GM21360 (cell line): ENCODE measurements around the gene CCDC187.

ENCODE experiments used
- ATAC-seq: cut with Tn5 transposase; IDR thresholded peaks from one replicate; pipeline ENCODE4 v1.9.1; 2021; ENCODE audit warnings: mild to moderate bottlenecking, moderate library complexity; ENCODE audit not compliant: unreplicated experiment

Gene CCDC187

DNA sequence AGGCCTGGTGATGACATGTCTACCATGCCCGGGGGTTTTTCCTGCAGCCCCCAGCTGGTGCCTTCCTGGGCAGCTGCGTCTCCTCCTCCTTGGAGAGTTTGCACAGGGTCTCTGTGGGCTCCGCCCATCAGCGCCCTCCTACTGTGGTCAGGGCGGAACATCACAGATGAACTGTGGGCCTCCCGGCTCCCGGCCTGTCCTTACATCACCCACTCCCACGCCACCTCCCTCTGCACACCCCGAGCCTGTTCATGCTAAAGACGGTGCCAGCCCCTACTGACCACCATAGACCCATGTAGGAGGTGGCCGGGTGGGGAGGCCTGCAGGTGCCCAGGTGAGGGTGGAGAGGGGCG lies 36.0 kb upstream of the CCDC187 start:
- no peak for ATAC-seq

DNA sequence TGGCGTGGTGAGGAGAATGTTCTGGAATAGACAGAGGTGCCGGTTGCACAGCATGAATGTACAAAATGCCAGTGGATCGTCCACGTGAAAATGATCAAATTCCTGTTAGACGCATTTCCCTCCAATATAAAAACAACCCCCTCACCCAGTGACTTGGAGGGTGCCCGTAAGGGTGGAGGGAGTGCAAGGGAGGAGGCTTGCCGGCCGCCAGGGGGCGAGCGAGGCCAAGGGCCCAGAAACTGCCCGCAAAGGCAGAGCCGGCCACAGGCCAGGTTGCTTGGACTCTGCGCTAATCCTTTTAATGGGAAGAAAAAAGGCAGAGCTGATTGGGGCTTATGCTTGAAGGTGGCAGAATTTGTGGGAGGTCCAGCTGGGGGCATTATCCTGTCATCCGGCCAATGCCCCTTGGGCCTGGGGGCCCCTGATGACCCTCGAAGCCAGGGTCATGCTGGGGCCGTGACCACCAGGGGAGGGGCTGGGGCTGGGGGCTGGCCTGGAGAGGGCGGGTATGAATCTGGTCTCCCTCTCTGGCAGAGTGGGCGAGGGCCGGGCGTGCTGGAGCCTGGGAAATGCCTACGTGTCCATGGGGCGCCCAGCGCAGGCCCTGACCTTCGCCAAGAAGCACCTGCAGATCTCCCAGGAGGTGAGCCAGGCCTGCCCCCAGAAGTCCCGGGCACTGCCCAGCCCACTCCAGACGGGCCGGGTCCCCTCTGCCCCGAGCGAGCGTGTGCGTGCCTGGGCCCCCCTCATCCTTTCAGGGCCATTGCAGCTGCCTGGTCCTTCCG lies 35.5 kb upstream of the CCDC187 start:
- ATAC-seq = no peak

DNA sequence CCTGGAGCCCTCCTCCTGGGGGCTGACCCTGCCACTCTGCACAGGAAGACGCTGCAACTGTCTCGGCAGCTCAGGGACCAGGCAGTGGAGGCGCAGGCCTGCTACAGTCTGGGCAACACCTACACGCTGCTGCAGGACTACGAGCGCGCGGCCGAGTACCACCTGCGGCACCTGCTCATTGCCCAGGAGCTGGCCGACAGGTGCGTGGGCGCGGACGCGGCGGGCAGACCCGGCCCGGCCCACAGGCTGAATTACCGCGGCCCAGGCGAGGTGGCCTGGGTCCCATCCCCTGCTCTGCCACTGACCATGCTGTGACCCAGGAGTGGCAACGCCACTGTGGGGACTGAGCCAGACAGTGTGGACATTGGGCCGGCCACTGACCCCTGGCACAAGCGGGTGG lies 34.6 kb upstream of the CCDC187 start:
- no peak for ATAC-seq

DNA sequence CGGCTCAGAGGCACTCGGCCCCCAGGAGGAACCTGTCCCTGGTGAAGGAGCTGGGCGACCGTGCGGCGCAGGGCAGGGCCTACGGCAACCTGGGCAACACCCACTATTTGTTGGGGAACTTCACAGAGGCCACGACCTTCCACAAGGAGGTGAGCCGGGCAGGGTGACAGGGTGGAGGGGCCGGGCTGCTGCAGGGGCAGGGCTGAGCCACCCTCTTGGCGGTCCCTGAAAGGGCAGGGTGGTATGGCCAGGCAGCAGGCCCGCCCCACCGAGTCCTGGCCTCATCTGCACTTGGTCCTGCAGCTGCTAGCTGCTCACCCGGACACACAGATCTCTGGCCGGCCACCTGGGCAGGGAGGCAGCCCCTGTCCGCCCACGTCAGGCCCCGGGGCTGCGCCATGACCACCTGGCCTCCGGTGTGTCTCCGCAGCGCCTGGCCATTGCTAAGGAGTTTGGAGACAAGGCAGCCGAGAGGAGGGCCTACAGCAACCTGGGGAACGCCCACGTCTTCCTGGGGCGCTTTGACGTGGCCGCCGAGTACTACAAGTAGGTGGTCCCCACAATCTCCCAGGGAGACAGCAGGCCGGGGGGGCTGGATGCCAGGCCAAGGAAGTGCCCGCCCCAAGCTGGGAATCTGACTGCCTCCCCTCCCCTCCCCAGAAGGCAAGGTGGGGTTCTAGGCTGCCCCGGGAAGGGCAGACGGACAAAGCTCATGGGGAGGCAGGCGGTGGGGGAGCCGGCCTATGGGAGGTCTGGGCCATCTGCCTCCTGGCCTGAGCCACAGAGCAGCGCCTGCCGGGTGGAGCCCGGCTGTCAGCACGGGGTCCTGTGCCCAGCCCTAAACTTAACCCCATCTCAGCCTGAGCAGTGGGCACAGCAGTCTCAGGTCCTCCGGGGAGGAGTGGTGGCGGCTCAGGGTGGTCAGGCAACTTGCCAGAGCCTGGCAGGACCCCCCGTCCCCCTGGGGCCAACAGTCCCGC lies 33.8 kb upstream of the CCDC187 start:
- no peak for ATAC-seq

DNA sequence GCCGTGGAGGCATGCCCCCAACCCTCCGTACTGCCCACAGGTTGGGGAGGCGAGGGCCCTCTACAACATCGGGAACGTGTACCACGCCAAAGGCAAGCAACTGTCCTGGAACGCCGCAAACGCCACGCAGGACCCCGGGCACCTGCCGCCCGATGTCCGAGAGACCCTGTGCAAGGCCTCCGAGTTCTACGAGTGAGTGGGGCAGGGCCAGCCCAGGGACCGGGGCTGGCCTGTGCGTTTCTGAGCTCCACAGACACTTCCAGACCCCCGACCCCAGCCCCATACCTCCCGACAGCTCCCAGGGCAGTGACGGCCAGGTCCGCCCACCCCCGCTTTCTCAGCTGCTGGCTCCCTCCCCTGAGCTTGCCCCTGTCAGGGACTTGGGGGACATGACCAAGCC lies 33.0 kb upstream of the CCDC187 start:
- no peak for ATAC-seq

DNA sequence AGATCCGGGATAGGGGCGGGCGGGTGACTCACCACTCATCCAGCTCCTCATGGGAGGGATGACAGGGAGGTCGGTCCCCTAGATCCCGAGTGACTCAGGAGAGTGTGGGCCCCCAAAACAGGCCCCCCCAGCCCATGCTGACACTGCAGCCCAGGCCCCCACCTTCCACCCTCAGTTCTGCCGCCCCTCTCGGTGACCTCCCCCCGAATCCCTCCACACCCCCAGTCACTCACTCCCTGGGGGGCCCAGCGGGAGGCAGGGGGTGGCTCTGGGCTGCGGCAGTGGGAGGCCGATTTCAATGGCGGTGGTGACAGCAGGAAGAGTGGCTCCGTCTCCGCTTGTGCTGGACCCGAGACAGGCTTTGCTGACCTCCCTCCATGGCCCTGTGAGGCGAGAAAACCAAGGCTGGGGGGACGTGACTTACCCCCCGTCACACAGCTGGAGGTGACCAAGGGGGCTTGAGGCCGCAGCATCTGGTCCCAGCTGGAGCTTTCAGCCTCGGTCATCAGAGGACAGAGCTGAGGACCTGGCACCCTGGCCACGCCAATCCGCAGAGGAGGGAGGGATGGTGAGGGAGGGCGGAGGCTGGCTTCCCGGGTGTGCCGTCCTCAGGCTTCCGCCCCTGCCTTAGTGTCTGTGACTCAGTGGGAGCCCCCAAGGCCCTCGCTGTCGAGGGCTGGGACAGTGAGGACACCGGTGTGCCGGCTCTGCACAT lies 32.4 kb upstream of the CCDC187 start:
- no peak for ATAC-seq

DNA sequence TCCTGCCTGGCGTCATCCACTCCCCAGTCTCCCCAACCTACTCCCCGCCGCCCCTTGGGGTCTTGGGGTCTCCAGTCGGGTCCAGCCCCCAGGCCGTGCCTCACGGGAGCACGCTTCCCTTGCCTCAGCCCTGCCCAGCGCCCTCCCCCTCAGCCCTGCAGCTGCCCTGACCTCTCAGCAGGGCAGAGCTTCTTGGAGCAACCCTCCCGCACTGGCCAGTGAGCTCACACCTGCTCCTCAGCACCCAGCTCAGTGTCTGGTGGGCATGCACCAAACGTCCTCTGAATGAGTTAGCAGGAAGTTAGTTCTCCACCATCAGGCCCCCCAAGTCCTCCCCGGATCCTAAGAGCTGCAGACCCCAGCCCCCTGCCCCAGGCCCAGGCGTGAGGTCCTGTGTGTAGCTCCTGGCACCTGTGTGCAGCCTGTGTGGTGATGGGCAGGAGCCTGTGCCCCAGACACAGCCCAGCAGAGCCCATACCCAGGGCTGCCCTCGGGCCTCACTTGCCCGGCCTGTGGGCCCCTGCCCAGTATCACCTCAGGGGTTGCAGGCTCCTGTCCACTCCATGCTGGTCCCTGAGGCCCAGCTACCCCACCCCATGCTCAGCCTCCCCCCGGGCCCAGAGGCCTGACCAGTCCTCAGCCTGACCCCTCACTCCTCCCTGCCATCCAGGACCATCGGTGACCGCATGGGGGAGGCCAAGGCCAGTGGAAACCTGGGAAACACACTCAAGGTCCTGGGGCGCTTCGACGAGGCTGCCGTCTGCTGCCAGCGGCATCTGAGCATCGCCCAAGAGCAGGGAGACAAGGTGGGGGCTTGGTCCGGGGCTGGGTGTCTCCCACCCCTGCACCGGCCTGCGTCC lies 31.6 kb upstream of the CCDC187 start:
- no peak for ATAC-seq

DNA sequence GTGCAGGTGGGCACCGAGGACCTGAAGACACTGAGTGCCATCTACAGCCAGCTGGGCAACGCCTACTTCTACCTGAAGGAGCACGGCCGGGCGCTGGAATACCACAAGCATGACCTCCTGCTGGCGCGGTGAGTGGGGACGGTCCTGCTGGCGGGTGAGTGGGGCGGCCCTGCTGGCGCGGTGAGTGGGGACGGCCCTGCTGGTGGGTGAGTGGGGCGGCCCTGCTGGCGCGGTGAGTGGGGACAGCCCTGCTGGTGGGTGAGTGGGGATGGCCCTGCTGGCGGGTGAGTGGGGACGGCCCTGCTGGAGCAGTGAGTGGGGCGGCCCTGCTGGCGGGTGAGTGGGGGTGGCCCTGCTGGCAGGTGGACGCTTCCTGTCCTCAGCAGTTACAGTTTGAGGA lies 30.6 kb upstream of the CCDC187 start:
- no peak for ATAC-seq

DNA sequence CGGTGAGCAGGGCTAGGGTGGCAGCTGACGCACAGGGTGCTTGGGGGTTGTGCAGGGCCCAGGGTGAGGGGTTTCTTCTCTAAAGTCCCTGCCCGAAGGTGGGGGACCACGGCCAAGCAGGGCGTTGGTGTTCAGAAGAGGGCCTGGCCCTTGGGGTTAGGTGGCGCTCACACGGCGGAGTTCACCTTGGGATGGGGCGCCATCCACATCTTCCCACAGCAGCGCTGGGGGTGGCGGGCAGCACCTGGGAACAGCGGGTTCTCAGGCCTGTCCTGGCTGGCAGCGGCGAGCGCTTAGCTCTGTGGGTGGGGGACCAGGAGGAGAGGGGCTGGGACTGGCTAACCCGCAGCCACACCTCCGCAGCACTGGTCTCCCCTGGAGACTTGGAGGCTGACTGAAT lies 29.6 kb upstream of the CCDC187 start:
- ATAC-seq = no peak

DNA sequence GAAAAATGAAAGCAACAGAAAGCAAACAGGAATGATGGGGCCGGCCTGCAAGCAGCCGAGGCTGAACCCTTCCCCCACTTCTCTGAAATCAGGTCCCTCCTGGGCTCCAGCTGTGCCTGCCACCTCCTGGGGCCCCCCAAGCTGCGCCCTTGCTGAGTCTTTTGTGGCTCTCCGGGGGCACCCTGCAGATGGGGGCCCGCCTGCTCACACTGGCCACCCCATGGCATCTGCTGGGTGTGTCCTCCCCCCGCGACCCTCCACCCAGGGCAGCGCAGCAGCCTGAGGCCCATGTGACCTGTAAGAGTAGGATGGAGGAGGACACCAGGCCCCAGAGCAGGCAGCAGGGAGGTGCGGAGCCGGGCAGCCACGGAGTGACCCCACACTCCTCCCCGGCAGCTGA lies 29.2 kb upstream of the CCDC187 start:
- ATAC-seq = no peak

DNA sequence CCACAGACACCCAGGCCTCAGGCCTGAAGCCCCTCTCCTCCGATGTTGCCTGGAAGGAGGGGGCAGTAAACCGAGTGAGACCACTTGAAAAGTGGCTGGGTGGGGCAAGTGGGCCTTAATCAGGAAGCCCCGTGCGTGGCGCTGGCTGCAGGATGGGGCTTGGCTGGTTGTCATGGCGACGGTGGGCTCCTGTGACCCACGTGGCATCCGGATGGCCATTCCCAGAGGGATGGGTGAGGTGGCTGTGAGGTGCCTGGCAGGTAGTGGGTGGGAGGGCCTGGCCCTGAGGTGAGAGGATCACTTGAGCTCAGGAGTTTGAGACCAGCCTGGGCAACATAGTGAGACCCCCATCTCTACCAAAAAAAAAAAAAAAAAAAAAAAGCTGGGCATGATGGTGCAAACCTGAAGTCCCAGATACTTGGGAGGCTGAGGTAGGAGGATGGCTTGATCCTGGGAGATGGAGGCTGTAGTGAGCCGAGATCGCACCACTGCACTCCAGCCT lies 28.6 kb upstream of the CCDC187 start:
- ATAC-seq = no peak

DNA sequence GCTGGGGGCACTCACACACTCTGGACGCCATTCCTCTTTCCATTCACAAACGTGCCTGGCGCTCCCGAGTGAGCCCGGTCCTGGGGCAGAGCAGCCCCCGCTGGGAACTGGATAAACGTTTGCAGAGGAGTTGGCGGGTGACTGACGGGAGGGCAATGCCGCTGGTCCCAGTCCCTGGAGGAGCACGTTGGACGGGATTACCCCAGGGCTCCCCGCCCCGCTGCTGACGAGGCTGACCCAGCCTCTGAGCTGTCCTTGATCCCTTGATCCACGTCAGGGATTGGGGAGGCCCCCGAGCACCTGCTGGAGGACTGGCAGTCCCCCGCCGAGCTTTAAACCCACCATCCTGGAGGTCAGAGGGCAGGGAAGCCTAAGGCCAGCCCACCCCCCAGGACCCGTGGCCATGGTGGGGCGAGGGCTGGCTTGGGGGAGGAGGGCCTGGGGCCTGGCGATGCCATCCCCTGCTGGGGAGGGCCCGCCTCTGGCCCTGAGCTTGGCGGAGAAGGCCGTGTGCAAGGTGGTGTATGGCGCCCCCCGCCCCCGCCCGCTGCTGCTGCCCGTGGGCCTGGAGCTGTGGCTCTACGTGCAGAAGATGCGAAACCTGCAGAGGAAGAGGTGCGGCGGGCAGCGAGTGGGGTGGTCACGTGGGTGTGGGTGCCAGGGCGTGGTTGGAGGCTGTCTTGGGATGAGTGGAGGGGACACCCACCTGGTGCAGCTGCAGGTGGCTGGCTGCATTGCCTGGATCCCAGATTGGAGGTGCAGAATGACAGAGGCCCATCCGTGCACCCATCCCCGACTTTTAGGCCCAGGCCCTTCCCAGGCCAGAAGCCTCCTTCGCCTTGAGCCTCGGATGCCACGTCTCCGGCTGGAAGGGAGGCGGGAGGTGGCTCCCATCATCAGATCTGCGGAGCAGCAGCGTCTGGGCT lies 27.9 kb upstream of the CCDC187 start:
- no peak for ATAC-seq

DNA sequence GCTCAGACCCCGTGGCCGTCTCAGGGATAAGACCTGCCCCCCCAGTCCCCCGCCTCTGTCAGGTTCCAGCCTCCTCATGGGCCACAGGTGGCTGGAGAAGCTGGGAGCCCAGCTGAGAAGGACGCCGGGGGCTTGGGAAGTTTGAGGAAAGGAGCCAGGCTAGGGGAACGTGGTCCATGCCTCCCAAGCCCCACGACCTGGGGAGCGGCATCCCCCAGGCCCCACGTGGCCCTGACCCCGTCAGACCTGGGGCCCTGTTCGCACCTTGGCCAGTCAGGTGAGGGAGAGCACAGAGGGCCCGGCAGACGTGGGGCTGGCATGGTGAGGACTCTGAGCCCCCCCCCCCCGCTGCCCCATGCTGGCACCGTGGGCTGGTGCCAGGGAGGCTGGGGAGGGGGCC lies 27.1 kb upstream of the CCDC187 start:
- no peak for ATAC-seq

DNA sequence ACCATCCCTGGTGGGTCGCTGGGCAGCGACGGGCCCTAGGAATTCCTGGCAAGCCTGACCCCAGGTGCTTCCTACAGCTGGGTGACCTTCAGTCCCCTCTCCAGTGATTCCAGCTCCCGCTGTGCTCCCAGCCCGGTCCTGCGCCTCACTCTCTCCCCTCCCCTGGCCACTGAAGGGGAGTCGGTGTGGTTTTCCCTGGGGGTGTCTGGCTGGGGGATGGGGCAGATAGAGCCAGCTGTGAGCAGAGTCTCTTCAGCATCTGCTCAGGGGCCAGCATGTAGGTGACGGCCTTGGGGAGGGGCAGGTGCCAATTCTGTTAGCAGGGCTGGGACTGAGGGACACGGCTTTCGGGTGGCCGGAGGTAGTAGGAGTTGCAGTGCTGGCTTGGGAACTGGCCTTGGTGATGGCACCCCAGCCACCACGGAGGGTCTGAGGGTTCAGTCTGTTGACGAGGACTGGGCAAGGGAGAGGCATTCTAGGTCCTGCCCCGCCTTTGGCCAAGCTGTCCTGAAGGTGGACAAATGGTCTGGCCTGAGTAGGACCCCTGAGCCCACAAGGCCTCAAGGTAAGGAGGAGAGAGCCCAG lies 26.6 kb upstream of the CCDC187 start:
- no peak for ATAC-seq

DNA sequence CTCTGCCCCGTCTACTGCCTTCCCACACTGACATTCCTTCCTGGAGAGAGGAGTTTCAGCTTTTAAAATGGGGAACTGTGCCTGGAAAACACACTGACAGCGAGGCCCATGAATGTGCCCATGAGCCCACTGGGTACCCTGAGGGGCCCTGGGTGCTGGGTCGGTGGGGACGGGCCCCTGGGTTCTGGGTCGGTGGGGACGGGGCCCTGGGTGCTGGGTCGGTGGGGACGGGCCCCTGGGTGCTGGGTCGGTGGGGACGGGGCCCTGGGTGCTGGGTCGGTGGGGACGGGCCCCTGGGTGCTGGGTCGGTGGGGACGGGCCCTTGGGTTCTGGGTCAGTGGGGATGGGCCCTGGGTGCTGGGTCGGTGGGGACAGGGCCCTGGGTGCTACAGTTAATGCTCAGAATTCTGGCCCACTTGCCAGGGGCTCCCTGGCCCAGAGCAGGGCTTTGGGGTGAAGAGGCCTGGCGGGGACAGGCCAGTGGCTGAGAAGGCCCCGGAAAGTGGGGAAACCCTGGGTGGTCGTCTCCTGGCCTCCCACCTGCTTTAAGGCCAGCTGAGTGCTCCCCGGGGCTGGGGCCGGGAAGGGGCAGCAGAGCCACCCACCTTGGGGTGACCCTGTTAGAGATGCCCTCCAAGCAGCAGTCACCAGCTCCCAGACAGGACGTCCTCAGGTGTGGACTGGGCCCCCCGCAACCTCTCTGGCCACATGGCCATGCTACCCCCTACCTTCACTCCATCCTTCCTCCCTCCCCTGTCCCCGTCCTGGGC lies 25.9 kb upstream of the CCDC187 start:
- no peak for ATAC-seq

DNA sequence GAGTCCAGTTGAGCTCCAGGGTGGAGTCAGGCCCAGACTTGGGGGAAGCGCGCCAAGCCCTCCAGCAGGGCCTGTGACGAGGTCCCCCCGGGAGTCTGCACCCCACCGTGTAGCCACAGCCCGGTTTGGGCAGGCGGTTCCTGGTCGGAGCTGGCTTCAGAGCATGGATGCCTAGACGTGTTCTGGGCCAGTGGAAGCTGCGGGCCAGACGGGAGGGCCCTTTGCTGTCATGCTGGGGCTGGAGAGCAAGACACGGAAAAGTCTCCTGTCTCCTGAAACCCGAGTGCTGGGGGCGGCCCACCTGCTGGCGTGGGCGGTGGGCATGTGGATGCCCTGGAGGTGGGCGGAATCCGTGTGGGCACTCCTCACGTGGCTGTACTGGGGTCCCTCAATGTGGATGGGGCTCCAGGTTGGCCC lies 25.3 kb upstream of the CCDC187 start:
- ATAC-seq = no peak

DNA sequence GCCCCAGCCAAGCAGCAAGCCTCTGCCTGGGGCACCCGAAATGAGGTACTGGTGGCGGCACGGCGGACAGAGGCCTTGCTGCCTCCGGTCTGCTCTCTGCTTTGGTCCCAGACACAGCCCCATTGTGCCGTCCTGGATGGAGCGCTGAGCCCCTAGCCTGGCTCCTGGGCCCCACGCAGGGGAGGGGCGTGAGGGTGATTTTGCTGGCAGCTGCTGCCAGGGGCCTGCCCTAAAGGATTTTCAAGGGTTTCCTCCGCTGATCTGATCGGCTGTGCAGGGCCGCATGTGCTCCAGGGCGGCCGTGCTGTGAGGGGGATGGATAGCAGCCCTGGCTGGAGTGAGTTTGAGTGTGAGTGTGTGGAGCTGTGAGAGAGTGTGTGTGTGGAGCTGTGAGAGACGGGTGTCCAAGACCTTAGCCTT lies 24.7 kb upstream of the CCDC187 start:
- ATAC-seq = no peak

DNA sequence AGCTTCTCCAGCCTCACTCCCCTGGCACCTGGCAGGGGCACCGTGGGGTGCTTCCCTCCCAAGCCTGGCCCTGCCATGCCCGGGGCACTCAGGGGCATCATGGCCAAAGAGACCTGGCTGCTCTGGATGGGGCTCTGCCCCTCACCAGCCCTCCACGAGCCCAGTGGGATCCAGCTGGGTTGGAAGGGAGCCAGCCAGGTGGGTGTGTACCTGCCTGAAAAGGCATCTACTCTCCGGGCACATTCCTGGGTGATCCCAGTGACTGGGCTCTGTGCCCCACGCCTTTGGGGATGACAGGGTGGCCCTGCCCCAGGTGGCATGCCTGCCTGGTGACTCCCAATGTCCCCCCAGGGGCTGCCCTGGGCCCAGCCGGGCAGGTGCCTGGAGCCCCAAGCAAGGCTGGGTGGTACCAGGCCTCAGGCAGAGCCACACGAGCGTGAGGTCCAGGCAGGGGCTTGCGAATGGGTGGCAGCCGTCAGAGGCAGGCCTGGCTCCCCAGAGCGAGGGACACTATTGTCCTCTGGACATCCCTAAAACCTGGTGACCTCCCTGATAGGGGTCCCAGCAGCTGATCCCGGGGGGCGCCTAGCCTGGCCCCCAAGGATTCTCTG lies 24.2 kb upstream of the CCDC187 start:
- no peak for ATAC-seq
